Measurements from ENCODE around the gene GPD1L.

The GPD1L gene

DNA sequence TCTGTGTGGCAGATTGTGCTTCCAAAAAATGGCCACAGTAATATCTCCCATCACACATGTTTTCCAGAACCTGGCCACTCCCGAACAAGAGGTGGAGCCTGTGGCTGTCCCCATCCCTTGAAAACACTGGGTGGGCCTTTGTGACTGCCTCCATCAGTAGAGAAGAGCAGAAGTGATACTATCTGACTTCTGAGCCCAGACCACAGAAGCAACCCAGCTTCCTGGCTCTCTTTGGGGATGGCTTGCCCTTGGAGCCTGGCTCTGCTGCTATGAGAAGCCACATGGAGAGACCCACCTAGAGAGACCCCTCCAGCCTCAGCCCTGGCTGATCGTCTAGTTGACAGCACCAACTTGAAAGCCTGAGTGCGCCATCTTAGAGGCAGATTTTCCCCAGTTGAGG is 92.3 kb downstream of the GPD1L start:
- no peak for TF ChIP-seq ZNF274 (IDR thresholded peaks at IDR 0.05; ENCODE audit: low read depth, low read length)

DNA sequence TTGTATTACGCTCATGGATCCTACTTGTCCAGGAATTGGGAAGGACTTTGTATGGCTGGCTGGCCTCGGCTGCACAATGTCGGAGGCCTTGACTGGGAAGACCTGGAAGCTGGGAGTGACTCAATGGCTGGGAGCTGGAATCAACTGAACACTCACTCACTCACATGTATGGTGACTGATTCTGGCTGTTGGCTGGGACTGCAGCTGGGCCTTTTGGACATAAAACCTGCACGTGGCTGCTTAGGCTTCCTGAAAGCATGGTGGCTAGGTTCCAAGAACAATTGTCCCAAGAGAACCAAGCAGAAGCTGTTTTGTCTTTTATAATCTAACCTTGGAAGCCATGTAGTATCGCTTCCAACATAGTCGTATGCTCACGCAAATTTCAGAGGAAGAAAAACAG is 94.1 kb downstream of the GPD1L start:
- H3K4me3 ChIP-seq (ENCODE audit: low read length) = no peak overlapping the region
- TF ChIP-seq ZNF274 (IDR thresholded peaks at IDR 0.05; ENCODE audit: low read depth, low read length) = no peak

More for the DNA sequence above, 92.3 kb downstream of the GPD1L start:
- no peak overlapping the region for H3K4me3 ChIP-seq (ENCODE audit: low read length)

DNA sequence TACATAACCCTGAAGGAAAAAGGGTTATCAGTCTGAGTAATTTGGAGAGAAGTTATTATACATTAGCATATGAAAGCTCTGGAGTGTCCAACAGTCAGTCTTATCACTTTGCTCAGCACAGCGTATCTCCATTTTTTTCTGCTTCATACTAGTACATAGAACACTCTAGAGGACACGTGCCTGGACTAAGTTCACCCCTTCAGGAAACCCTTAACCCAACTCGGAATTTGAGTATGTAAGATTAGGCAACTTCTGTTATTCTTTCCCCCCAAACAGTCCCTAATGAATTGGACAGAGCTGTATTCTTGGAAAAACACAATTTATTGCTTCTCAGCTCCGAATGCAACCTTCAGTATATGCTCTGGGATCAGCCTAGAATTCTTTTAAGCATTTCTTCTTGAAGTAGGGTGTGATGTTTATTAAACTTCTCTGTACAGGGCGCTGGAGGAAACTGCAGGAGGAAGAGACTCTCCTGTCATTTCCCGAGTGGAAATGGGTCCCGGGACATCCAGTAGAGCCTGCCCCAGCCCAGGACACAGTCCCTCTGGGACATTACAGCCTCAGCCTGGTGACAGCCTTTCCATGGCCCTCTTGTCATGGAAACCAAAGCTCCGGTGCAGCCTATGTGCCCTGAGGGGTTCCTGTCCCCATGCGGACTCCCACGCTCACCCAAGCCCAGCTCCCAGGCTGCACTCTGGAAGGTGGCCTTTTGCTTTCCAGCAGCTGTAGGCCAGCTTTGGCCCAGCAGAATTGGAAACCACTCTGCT is 94.8 kb downstream of the GPD1L start:
- H3K4me3 ChIP-seq (ENCODE audit: low read length) = no peak overlapping the region
- TF ChIP-seq ZNF274 (IDR thresholded peaks at IDR 0.05; ENCODE audit: low read depth, low read length) = no peak

GRCh38 chr3:32202496-32202895 is 96.1 kb downstream of the GPD1L start:
- no peak for TF ChIP-seq ZNF274 (IDR thresholded peaks at IDR 0.05; ENCODE audit: low read depth, low read length)
- no peak overlapping the region for H3K4me3 ChIP-seq (ENCODE audit: low read length)

GRCh38 chr3:32203854-32204253 is 97.4 kb downstream of the GPD1L start:
- TF ChIP-seq ZNF274 (IDR thresholded peaks at IDR 0.05; ENCODE audit: low read depth, low read length) = no peak
- H3K4me3 ChIP-seq (ENCODE audit: low read length) = no peak overlapping the region

DNA sequence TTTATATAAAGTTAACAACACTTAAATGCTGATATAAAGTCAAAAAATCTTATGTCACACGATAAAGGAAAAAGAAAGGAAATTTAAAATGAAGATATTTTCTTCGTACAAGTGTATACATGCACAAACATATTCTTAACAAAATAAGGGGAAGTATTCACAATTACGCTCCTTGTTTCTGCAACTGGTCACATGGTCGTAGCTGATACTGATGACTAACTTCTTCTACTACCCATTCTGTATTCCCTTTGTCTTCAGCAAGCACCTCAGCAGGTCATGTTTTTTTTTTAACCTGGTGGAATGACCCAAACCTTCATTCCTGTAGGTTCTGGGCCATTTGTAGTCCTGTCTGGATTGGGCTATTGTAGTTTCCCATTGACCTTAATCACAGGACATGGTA is 102.0 kb downstream of the GPD1L start:
- no peak for TF ChIP-seq ZNF274 (IDR thresholded peaks at IDR 0.05; ENCODE audit: low read depth, low read length)
- no peak overlapping the region for H3K4me3 ChIP-seq (ENCODE audit: low read length)

DNA sequence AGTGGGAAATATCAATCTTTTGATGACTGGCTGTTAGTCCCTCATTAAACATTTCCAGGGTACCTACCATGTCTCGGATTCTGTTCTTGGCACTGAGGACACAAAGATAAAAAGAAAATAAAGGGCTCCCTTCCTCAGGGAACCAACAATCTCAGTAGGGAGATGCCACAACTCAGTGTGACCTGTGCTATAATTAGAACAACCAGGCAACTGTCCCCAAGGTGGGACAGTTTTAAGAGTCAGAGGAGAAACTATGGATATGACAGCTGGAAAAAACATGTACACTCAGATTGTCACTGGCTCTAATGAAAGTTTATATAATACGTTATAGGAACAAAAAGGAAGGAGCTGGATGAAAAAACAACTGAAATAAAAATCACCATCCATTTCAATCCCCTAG is 108.8 kb downstream of the GPD1L start:
- no peak for TF ChIP-seq ZNF274 (IDR thresholded peaks at IDR 0.05; ENCODE audit: low read depth, low read length)

GRCh38 chr3:32216172-32216783 is 109.9 kb downstream of the GPD1L start:
- no peak overlapping the region for H3K4me3 ChIP-seq (ENCODE audit: low read length)
- TF ChIP-seq ZNF274 (IDR thresholded peaks at IDR 0.05; ENCODE audit: low read depth, low read length) = no peak

More for the DNA sequence above, 108.8 kb downstream of the GPD1L start:
- H3K4me3 ChIP-seq (ENCODE audit: low read length) = no peak overlapping the region

- no peak overlapping the region for H3K4me3 ChIP-seq (ENCODE audit: low read length)
- no peak for TF ChIP-seq ZNF274 (IDR thresholded peaks at IDR 0.05; ENCODE audit: low read depth, low read length)
Observed at GRCh38 chr3:32217339-32217738, 110.9 kb downstream of the GPD1L start.

Measured in GM08714 (cell line).